ENCODE measurements around the gene C14orf39. TPM values are rescaled to one million over a fixed set of nuclear protein-coding genes. Genes with fewer than 3 reads are reported as not detected.
"Not testable (repeated sequence)": the region's sequence is repeated elsewhere in the genome, so short reads cannot be mapped to it uniquely, and the experiment has no call there.

The C14orf39 gene
- total RNA-seq, 1 donor from 2014 or later: not detected

DNA sequence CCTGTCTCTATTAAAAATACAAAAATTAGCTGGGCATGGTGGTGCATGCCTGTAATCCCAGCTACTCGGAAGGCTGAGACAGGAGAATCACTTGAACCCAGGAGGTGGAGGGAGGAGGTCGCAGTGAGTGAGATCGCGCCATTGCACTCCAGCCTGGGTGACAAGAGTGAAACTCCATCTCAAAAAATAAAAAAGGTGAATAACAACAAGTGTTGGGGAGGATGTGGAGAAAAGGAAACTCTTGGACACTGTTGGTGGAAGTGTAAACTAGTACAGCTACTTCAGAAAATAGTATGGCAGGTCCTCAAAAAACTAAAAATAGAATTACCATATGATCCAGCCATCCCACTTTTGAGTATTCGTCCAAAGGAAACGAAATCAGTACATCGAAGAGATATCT lies 5.6 kb downstream of the C14orf39 start:
- DNase-seq (ENCODE audit: low spot score); H3K36me3 Mint-ChIP-seq (ENCODE audit: low read depth); H3K4me3 Mint-ChIP-seq; H3K9me3 Mint-ChIP-seq; H3K27ac Mint-ChIP-seq; H3K4me1 Mint-ChIP-seq (ENCODE audit: low read depth): not testable (repeated sequence)
- H3K27me3 Mint-ChIP-seq (ENCODE audit: insufficient read depth): peaks cover 21% of the 10 kb centered on the region
- intact Hi-C loops (cut with micrococcal nuclease): loop anchor here (5.0 kb wide), 1 partner anchor 37 kb away; no protein-coding TSS in a partner anchor

DNA sequence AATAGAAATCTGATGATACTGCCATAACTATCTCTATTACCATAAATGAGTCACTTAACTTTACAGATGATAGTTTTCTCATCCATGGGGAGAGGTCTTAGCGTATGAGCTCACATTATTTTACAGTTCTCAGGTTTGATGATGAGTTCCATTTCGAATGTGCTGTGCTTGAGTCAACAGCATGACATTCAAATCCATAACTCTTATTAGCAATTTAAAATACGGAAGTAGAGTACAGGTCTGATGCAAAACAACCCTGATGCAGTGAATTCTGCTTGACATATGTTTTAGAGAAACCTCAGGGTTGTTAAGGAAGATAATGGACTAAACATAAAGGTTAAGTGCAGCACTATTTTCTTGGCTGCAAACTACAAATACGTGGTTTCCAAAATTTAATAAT lies 30.0 kb downstream of the C14orf39 start:
- no peaks in the 10 kb centered on the region for H3K9me3 Mint-ChIP-seq
- no peaks in the 10 kb centered on the region for H3K36me3 Mint-ChIP-seq (ENCODE audit: low read depth)
- H3K4me3 Mint-ChIP-seq: no peak overlapping the region
- no peak overlapping the region for H3K27ac Mint-ChIP-seq
- DNase-seq (ENCODE audit: low spot score): no peak
- no peaks in the 10 kb centered on the region for H3K27me3 Mint-ChIP-seq (ENCODE audit: insufficient read depth)
- intact Hi-C loops (cut with micrococcal nuclease): no loop called here
- H3K4me1 Mint-ChIP-seq (ENCODE audit: low read depth): no peaks in the 10 kb centered on the region

DNA sequence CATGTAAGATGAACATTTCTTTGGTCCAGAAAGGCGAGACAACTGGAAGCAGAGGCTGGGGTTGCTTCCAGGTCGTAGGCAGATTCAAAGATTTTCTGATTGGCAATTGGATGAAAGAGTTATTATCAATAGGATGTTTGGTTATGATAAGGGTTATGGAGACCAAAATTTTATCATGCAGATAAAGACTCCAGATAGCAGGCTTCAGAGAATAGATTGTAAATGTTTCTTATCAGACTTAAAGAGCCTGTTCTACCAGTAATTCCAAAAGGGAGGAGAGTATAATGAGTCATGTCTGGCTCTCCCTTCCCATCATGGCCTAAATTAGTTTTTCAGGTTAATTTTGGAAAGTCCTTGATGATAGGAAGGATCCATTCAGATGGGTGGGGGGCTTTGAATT lies 55.6 kb downstream of the C14orf39 start:
- no peak overlapping the region for H3K4me3 Mint-ChIP-seq
- H3K4me1 Mint-ChIP-seq (ENCODE audit: low read depth): no peaks in the 10 kb centered on the region
- intact Hi-C loops (cut with micrococcal nuclease): no loop called here
- no peaks in the 10 kb centered on the region for H3K36me3 Mint-ChIP-seq (ENCODE audit: low read depth)
- no peak overlapping the region for H3K27ac Mint-ChIP-seq
- DNase-seq (ENCODE audit: low spot score): no peak
- H3K27me3 Mint-ChIP-seq (ENCODE audit: insufficient read depth): no peaks in the 10 kb centered on the region
- H3K9me3 Mint-ChIP-seq: peaks cover 5% of the 10 kb centered on the region

DNA sequence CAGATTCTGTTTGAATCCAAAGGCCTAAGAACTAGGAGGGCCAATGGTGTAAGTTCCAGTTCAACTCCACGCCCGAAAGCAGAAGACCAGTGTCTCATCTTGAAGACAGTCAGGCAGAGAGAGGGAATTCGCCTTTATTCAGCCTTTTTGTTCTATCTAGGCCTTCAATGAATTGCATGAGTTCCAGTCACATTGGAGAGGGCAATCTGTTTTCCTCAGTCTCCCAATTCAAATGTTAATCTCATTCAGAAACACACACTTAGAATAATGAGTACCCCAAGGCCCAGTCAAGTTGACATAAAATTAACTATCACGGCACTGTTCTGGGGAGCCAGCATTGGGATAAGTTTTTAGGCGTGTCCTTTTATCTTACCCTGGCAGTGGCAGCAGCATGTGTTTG lies 65.8 kb downstream of the C14orf39 start:
- intact Hi-C loops (cut with micrococcal nuclease): no loop called here
- peaks cover 2% of the 10 kb centered on the region for H3K27me3 Mint-ChIP-seq (ENCODE audit: insufficient read depth)
- no peaks in the 10 kb centered on the region for H3K9me3 Mint-ChIP-seq
- DNase-seq (ENCODE audit: low spot score): no peak
- H3K36me3 Mint-ChIP-seq (ENCODE audit: low read depth): no peaks in the 10 kb centered on the region
- H3K4me3 Mint-ChIP-seq: no peak overlapping the region
- no peak overlapping the region for H3K27ac Mint-ChIP-seq
- H3K4me1 Mint-ChIP-seq (ENCODE audit: low read depth): no peaks in the 10 kb centered on the region

DNA sequence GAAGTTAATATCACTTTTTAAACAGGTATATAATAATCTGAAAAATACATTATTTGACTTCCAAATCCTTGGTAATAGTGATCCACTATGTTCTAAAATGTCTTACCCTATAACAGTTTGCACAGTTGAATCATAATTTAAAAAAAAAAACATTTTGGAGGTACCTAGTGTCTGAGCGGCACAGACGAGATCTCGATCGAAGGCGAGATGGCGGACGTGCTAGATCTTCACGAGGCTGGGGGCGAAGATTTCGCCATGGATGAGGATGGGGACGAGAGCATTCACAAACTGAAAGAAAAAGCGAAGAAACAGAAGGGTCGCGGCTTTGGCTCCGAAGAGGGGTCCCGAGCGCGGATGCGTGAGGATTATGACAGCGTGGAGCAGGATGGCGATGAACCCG lies 88.3 kb downstream of the C14orf39 start:
- not testable (repeated sequence) for H3K4me3 Mint-ChIP-seq

DNA sequence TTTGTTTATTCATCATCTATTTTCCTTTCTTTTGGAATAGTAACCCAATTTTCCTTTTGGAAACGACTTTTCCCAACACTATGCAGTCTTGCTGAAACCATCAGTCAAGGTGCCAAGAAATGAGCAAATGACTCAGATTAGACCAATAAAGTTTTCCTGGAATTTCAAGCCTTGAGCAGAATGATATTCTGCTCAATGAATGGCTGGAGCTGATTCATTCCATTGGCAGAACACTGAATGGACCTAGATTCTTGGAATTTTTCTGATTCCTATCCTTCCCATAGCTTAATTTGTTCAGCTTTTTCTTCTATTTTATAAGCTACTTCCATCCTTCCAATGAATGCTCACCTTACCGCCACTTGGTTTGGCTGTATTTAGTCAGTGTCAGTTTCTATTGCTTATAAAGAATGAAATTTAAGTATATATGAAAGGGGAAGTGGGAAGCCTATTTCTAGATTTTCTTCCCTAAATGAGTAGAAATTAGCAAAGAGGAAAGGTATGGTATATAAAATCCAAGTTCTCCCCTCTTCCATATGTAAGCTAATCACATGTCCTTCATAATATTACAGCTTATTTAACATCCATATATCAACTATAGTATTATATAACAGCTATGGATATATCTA lies 89.0 kb downstream of the C14orf39 start:
- intact Hi-C loops (cut with micrococcal nuclease): no loop called here
- H3K4me1 Mint-ChIP-seq (ENCODE audit: low read depth): no peaks in the 10 kb centered on the region
- no peak overlapping the region for H3K27ac Mint-ChIP-seq

More for the DNA sequence above, 88.3 kb downstream of the C14orf39 start:
- H3K9me3 Mint-ChIP-seq; H3K27ac Mint-ChIP-seq; H3K27me3 Mint-ChIP-seq (ENCODE audit: insufficient read depth); DNase-seq (ENCODE audit: low spot score); H3K36me3 Mint-ChIP-seq (ENCODE audit: low read depth); H3K4me1 Mint-ChIP-seq (ENCODE audit: low read depth); intact Hi-C loops (cut with micrococcal nuclease): not testable (repeated sequence)

More for the DNA sequence above, 89.0 kb downstream of the C14orf39 start:
- Mint-ChIP-seq H3K4me3 (no peak overlapping the region), H3K36me3 (ENCODE audit: low read depth) (no peaks in the 10 kb centered on the region), H3K27me3 (ENCODE audit: insufficient read depth) (peaks cover 3% of the 10 kb centered on the region), H3K9me3 (peaks cover 3% of the 10 kb centered on the region)
- DNase-seq (ENCODE audit: low spot score): no peak

Other genes with a start within 250 kb of the C14orf39 start
- 43.9 and 50.7 TPM in 2 replicates for gene PPM1A, start 236.8 kb downstream of the C14orf39 start, total RNA-seq
- gene SIX6, start 23.1 kb upstream of the C14orf39 start, total RNA-seq: not detected in 2 replicates
- gene SIX1, start 163.4 kb upstream of the C14orf39 start, total RNA-seq: 0.39 and 0.41 TPM in 2 replicates
- gene SIX4, start 238.3 kb upstream of the C14orf39 start, total RNA-seq: 0.57 and 1.1 TPM in 2 replicates
- gene MNAT1, start 248.7 kb upstream of the C14orf39 start, total RNA-seq: 45.1 and 51.2 TPM in 2 replicates

All from activated T-helper 1 cell treated with anti-CD3 and anti-CD28 coated beads, Interleukin-12 subunit alpha, Interleukin-12 subunit beta, Interleukin-2, Interleukin-4 antibody, amounts not matched to agents 30 ng/mL and 10 ng/mL and 1 ng/mL, durations not matched to agents 14 hours and 24 hours and 36 hours (primary cell).